HG03354 (cell line): Measurements from ENCODE around the gene TMEM62.
"Not testable (repeated sequence)": the region's sequence is repeated elsewhere in the genome, so short reads cannot be mapped to it uniquely, and the experiment has no call there.

Experiments used
- ATAC-seq: cut with Tn5 transposase; IDR thresholded peaks from one replicate; pipeline ENCODE4 v1.9.1; 2021; ENCODE audit warnings: mild to moderate bottlenecking; ENCODE audit not compliant: unreplicated experiment, poor library complexity, severe bottlenecking

Gene TMEM62

DNA sequence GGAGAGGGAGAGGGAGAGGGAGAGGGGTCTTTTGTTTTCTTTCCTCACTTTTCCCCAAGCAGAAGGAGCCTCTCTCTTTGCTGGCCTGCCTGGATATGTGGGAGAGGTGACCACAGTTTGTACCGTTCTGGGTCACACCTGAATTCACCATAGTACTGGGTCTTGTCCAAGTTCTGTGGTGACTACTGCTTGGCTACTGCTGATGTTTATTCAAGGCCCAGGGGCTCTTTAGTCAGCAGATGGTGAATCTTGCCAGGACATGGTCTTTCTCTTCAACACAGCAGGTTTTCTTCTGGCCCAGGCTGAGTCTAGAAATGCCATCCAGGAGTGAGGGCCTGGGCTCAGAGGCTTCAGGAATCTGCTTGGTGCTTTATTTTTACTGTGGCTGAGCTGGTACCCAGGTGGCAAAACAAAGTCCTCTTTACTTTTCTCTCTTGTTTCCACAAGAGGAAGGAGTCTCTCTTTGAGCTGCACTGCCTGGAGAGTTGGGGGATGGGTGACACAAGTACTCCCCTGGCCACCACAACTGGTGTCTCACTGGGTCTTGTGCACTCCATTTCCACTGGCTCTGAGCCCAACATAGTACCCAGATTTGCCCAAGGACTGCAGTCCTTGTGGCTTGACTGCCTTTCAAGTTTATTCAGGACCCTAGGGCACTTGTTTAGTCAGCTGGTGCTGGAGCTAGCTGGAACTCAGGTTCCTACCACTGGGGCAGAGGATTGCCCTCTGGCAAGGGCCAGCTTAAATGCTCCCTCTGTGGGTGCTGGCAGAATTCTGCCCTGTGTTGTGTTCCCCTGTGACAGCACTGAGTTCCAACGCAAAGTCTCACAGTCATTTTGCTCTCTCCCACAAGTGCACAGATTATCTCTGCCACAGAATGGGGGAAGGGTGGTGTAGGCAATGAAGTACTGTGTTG is 35.1 kb downstream of the TMEM62 start:
- ATAC-seq: no peak

- no peak for ATAC-seq
These were observed 36.5 kb downstream of the TMEM62 start for GRCh38 chr15:43169888-43170287.

GRCh38 chr15:43175656-43176309 is 42.4 kb downstream of the TMEM62 start:
- not testable (repeated sequence) for ATAC-seq

GRCh38 chr15:43177147-43177546 is 43.8 kb downstream of the TMEM62 start:
- not testable (repeated sequence) for ATAC-seq

DNA sequence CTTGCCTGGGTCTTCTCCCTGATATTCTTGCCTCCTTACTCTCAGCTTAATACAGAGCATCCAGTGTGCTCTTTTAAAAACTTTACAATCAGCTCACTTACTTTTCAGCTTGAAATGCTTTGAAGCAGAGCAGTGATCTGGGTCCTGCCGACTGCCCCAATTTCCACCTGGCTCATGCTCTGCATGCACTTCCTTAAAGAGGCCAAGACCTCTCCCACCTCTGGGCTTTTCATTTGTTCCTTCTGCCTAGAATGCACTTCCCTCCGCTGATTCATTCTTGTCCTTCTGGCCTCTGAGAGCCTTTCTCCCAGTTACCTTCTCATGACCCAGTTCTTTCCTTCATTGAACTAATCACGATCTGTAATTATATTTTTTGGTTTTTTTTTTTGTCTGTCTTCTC is 49.9 kb downstream of the TMEM62 start:
- ATAC-seq: no peak

DNA sequence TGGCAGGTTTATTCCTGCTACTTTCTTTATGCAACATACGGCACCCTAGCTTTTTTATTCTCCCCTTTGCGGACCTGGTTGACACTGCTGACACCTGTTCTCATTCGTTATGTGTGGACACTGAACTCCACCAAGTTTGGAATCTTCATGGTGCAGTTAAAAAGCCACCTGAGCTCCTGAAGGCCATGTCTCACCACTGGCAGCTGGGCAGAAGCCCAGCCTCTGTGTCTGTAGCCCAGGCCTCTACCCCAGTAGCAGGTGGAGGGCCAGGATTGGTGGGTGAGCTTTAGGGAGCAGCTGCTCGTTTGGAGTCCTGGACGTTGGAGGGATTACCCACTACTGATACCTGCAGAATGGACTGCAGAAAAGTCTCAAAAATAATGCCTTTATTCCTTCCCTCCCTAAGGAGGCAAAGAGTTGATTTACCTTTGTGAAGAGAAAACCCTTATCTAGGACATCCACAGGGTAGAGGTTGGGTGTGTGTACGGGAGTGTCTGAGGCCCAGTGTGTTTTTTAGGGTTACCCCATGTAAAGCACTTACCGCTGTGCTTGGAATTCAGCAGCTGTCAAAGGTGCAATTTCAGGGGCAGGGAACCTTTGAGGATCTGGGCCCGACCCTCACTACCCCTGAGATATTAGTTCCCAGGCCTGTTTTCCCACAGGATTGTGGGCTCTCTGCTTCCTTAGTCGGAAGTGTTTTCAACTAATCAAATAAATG is 51.2 kb downstream of the TMEM62 start:
- ATAC-seq: peak; percentile 2

DNA sequence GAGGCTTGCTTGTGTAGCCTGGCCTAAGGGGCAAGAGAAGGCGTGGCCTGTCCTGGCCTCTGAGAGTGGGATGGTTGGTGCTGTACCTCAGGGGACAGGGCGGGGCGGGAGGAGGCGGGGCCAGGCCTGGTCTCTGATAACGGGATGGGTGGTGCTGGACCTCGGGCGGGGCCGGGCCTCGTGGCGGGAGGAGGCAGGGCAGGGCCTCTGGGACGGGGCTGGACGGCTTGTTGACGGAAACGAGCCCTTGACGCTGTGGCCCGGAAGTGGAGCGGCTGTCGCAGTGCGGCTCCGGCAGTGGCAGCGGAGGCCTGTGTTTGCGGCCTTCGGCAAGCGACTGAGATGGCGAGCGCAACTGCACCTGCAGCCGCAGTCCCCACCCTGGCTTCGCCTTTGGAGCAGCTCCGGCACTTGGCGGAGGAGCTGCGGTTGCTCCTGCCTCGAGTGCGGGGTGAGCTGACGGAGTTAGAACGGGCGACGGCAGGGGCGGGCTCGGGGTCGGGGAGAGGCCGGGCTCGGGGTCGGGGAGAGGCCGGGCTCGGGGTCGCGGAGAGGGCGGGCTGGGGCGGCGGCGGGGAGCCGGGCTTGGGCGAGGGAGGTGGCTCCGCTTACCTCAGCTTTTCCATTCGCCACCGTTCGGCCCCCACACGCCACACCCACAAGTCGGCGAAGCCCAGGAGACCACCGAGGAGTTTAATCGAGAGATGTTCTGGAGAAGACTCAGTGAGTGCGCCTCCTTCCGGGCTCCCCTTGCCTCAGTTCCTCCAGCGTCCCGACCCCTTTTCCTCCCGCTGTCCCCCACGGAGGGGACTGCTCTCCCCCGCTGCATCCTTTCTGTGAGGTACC is 52.0 kb downstream of the TMEM62 start, which contains the start of gene CCNDBP1:
Gene CCNDBP1, plus strand, starts transcription at position 247 of the 846 bp plus-strand sequence. Its CDS starts 96 bp downstream, at position 343.
- peak; percentile 95 for ATAC-seq

DNA sequence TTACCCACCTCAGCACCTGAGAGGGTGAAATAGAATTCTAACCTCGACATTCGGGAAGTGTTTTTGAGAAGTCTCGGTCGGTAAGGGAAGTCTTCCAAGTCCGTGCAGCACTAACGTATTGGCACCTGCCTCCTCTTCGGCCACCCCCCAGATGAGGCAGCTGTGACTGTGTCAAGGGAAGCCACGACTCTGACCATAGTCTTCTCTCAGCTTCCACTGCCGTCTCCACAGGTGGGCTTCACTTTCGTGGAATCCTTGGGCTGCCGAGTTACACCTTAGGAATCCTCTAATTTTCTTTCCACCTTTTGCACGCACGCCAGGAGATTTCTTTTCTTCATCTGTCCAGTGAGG is 52.6 kb downstream of the TMEM62 start:
- ATAC-seq: peak; percentile 19

DNA sequence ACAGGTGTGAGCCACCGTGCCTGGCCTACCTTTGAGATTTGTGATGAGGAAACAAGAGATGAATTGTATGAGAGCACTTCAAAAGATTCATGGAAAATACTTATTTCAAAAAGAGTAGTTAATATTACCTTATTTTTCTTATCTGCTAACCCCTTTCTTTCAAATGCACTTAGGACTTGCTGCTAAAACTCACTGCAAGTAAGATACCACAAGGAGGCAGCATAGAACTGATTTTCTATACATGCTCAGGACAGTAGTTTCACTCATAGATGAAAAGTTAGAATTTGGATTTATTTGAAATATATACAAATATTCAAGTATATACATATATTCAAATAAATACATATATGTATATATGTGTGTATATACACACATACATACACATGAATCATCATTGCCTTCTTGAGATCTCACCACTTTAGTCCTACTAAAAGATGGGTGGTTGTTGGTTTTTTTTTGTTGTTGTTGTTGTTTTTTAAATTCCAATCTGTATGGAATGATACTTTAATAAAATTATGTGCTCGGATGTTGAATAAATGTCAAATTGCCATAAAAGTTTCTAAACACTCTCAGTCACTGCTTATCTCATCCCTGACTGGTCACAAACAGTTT is 54.3 kb downstream of the TMEM62 start:
- no peak for ATAC-seq

- no peak for ATAC-seq
These were observed 55.9 kb downstream of the TMEM62 start for GRCh38 chr15:43189296-43189695.

DNA sequence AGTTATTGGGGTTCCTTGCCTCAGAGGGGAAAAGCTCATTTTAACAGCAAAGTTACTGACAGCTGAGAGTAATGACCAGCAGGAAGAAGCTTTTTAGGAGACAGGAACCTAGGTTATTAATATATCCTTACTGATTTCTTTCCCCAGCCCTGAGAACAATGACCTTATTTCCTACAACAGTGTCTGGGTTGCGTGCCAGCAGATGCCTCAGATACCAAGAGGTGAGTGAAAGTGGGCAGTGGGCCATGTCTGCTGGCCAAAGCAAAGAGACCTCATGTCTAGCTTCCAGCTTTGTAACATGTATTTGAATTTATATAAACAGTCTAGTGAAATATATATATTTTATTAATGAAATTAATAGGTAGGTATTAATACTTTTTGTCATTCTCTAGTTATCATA is 56.8 kb downstream of the TMEM62 start:
- ATAC-seq: no peak

GRCh38 chr15:43193710-43194109 is 60.3 kb downstream of the TMEM62 start:
- ATAC-seq: no peak

GRCh38 chr15:43194795-43195194 is 61.4 kb downstream of the TMEM62 start:
- ATAC-seq: no peak

- no peak for ATAC-seq
These were observed 63.6 kb downstream of the TMEM62 start for GRCh38 chr15:43196760-43197548.

DNA sequence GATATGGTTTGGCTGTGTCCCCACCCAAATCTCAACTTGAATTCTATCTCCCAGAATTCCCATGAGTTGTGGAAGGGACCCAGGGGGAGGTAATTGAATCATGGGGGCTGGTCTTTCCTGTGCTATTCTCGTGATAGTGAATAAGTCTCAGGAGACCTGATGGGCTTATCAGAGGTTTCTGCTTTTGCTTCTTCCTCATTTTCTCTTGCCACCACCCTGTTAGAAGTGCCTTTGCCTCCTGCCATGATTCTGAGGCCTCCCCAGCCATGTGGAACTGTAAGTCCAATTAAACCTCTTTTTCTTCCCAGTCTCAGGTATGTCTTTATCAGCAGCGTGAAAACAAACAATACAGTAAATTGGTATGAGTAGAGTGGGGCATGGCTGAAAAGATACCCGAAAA is 64.4 kb downstream of the TMEM62 start:
- not testable (repeated sequence) for ATAC-seq

DNA sequence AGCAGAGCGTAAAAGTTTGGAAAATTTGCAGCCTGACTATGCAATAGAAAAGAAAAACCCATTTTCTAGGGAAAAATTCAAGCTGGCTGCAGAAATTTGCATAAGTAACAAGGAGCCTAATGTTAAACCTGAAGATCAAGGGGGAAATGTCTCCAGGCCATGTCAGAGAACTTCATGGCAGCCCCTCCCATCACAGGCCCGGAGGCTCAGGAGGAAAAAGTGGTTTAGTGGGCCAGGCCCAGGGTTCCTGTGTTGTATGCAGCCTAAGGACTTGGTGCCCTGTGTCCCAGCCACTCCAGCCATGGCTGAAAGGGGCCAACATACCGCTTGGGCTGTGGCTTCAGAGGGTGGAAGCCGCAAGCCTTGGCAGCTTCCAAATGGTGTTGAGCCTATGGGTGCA is 65.2 kb downstream of the TMEM62 start:
- ATAC-seq: not testable (repeated sequence)

DNA sequence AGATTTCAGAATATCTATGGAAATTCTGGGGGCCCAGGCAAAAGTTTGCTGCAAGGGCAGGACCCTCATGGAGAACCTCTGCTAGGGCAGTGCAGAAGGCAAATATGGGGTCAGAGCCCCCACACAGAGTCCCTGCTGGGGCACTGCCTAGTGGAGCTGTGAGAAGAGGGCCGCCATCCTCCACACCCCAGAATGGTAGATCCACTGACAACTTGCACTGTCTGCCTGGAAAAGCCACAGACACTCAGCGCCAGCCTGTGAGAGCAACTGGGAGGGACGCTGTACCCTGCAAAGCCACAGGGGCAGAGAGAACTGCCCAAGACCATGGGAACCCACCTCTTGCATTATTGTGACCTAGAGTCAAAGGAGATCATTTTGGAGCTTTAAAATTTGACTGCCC is 65.6 kb downstream of the TMEM62 start:
- ATAC-seq: no peak

DNA sequence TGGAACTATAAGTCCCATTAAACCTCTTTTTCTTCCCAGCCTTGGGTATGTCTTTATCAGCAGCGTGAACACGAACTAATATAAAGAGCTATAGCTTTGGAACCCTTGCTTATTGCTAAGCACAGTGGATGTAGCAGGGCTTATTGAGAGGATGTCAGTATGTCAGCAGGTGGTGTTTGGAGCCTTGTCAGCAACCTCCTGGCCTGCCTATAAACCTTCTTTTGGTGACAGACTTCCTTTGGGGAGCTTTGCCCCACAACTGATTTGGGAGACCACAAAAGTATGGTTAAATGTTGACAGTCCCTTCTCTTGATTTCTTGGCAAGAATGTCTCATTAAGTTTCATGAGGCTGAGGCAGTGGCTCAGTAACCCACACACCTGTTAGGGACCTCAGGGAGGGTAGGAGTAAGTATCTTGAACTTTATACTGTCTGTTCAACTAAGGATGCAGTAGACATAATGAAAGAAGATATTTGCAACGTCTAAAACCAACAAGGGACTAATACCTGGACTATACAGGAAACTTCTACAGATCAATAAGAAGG is 66.6 kb downstream of the TMEM62 start:
- ATAC-seq: no peak
